Caco-2 (cell line): ENCODE results near the gene NOXA1. TPM values are rescaled to one million over a fixed set of nuclear protein-coding genes. Genes with fewer than 3 reads are reported as not detected.

Source experiments
- BruUV-seq: library from RNA; stranded (reverse); fragments of 400-500 nt; replicated peaks from 2 replicates; lab custom pipeline; 2021; lab: Mats Ljungman, UMichigan
- CTCF ChIA-PET: fragments of 300-600 bp; sonication (Branson Sonifier 250); formaldehyde crosslinking; loops from one replicate; lab custom pipeline; 2022; ENCODE audit warnings: antibody characterized with exemption; lab: Charles Lee
- POLR2A ChIA-PET: fragments of 300-600 bp; sonication (Branson Sonifier 250); formaldehyde crosslinking; loops from one replicate; lab custom pipeline; 2022; ENCODE audit warnings: antibody characterized with exemption; lab: Charles Lee
- DNase-seq, 2 experiments: peaks; one replicate each; pipeline versions ENCODE4 v3.0.0 to v3.0.0-alpha.2; 2020 to 2022
- H3K27me3 ChIP-seq: replicated peaks from 2 replicates; pipeline ENCODE4 v1.6.0; 2011; ENCODE audit warnings: low read length; ENCODE audit not compliant: control insufficient read depth, insufficient read depth
- H3K36me3 ChIP-seq: 2 replicates; pipeline ENCODE4 v1.5.1; 2011; ENCODE audit warnings: low read length; ENCODE audit not compliant: control insufficient read depth, insufficient read depth
- H3K4me1 ChIP-seq: fragments of 250-450 bp; sonication (Bioruptor Pico); 2 replicates; pipeline ENCODE4 v1.5.1; 2020; ENCODE audit warnings: mild to moderate bottlenecking
- H3K4me3 ChIP-seq: 2 replicates; pipeline ENCODE4 v1.5.1; 2011; ENCODE audit warnings: low read depth, mild to moderate bottlenecking, control low read depth, low read length
- H3K9me3 ChIP-seq: fragments of 250-450 bp; sonication (Bioruptor Pico); 2 replicates; pipeline ENCODE4 v1.5.1; 2020; ENCODE audit warnings: mild to moderate bottlenecking, moderate library complexity
- H3K27ac Mint-ChIP-seq: one replicate; pipeline ENCODE4 v1.8.0; 2022; ENCODE audit warnings: mixed read lengths; ENCODE audit not compliant: unreplicated experiment
- H3K27me3 Mint-ChIP-seq: one replicate; pipeline ENCODE4 v1.8.0; 2022; ENCODE audit warnings: mixed read lengths; ENCODE audit not compliant: insufficient read depth, unreplicated experiment
- H3K36me3 Mint-ChIP-seq: one replicate; pipeline ENCODE4 v1.8.0; 2022; ENCODE audit warnings: mild to moderate bottlenecking, mixed read lengths; ENCODE audit not compliant: insufficient read depth, unreplicated experiment
- H3K4me1 Mint-ChIP-seq: one replicate; pipeline ENCODE4 v1.8.0; 2022; ENCODE audit warnings: low read depth, mixed read lengths; ENCODE audit not compliant: unreplicated experiment
- H3K4me3 Mint-ChIP-seq: one replicate; pipeline ENCODE4 v1.8.0; 2022; ENCODE audit warnings: mild to moderate bottlenecking, moderate library complexity, mixed read lengths; ENCODE audit not compliant: unreplicated experiment
- H3K9me3 Mint-ChIP-seq: one replicate; pipeline ENCODE4 v1.8.0; 2022; ENCODE audit warnings: mixed read lengths; ENCODE audit not compliant: unreplicated experiment
- intact Hi-C: fragments of 100-400 bp; cut with micrococcal nuclease; formaldehyde crosslinking; loops from one replicate; pipeline ENCODE4 v1.10.0; 2022; ENCODE audit not compliant: unreplicated experiment
- total RNA-seq: library from RNA; stranded (reverse); gene quantifications from 2 replicates; pipeline ENCODE4 v1.2.3, GENCODE V29; 2022
- TF ChIP-seq, protein P1 (sequence below), 2 experiments: fragments of 200-600 bp in 1 of 2; IDR thresholded peaks; 1 replicate in 1 of 2; 2 replicates in 1 of 2; pipeline versions ENCODE4 v1.5.1 to v1.8.0; 2011 to 2022; ENCODE audit warnings: antibody characterized with exemption in 1 of 2, control low read depth in 1 of 2, inconsistent platforms in 1 of 2, low read depth in 1 of 2, low read length in 1 of 2, mild to moderate bottlenecking in 1 of 2, moderate library complexity in 1 of 2; ENCODE audit not compliant: insufficient read depth in 1 of 2, severe bottlenecking in 1 of 2, unreplicated experiment in 1 of 2

Gene NOXA1
- total RNA-seq, 1 experiment from 2014 or later, result 8.6 TPM

GRCh38 chr9:137404961-137405567 is 18.1 kb upstream of the NOXA1 start:
- no peak for DNase-seq
- no peak overlapping the region for H3K4me3 Mint-ChIP-seq
- Histone ChIP-seq H3K27me3 (no peaks in the 10 kb centered on the region), H3K4me1 (no peaks in the 10 kb centered on the region), H3K9me3 (peaks cover 8% of the 10 kb centered on the region; the same call in 1 of the 2 replicates), H3K4me3 (no peak overlapping the region), H3K36me3 (no peaks in the 10 kb centered on the region)
- ChIA-PET POLR2A (interaction anchor here (0.6 kb wide), 1 partner anchor 921 kb away, joined by 3 read pairs; no protein-coding TSS in a partner anchor), CTCF (no interaction called here)
- TF ChIP-seq, protein P1, sequence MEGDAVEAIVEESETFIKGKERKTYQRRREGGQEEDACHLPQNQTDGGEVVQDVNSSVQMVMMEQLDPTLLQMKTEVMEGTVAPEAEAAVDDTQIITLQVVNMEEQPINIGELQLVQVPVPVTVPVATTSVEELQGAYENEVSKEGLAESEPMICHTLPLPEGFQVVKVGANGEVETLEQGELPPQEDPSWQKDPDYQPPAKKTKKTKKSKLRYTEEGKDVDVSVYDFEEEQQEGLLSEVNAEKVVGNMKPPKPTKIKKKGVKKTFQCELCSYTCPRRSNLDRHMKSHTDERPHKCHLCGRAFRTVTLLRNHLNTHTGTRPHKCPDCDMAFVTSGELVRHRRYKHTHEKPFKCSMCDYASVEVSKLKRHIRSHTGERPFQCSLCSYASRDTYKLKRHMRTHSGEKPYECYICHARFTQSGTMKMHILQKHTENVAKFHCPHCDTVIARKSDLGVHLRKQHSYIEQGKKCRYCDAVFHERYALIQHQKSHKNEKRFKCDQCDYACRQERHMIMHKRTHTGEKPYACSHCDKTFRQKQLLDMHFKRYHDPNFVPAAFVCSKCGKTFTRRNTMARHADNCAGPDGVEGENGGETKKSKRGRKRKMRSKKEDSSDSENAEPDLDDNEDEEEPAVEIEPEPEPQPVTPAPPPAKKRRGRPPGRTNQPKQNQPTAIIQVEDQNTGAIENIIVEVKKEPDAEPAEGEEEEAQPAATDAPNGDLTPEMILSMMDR (IDR thresholded peaks at IDR 0.05; ENCODE audit: insufficient read depth in 1 of 2, low read depth in 1 of 2, low read length in 1 of 2, severe bottlenecking in 1 of 2, unreplicated experiment in 1 of 2), result no peak
- no peaks in the 10 kb centered on the region for H3K9me3 Mint-ChIP-seq
- H3K27ac Mint-ChIP-seq, result no peak overlapping the region
- intact Hi-C loops, result no loop called here
- BruUV-seq, result no TSS peak
- H3K4me1 Mint-ChIP-seq, result no peaks in the 10 kb centered on the region
- no peaks in the 10 kb centered on the region for H3K27me3 Mint-ChIP-seq
- H3K36me3 Mint-ChIP-seq, result peaks cover 12% of the 10 kb centered on the region

- Mint-ChIP-seq H3K27ac (no peak overlapping the region), H3K27me3 (no peaks in the 10 kb centered on the region), H3K36me3 (peaks cover 12% of the 10 kb centered on the region), H3K4me1 (no peaks in the 10 kb centered on the region), H3K4me3 (peak overlapping the region; percentile 22), H3K9me3 (no peaks in the 10 kb centered on the region)
- Histone ChIP-seq H3K4me1 (no peaks in the 10 kb centered on the region), H3K9me3 (peaks cover 8% of the 10 kb centered on the region; the same call in 1 of the 2 replicates), H3K36me3 (no peaks in the 10 kb centered on the region), H3K27me3 (no peaks in the 10 kb centered on the region), H3K4me3 (no peak overlapping the region)
- BruUV-seq, result no TSS peak
- ChIA-PET POLR2A (interaction anchor here (0.6 kb wide), 1 partner anchor 922 kb away, joined by 3 read pairs; no protein-coding TSS in a partner anchor), CTCF (no interaction called here)
- no peak for DNase-seq
- TF ChIP-seq, protein P1 (IDR thresholded peaks at IDR 0.05; ENCODE audit: insufficient read depth in 1 of 2, low read depth in 1 of 2, low read length in 1 of 2, severe bottlenecking in 1 of 2, unreplicated experiment in 1 of 2), result no peak
- intact Hi-C loops, result no loop called here
Observed at GRCh38 chr9:137405677-137406081, 17.5 kb upstream of the NOXA1 start.

DNA sequence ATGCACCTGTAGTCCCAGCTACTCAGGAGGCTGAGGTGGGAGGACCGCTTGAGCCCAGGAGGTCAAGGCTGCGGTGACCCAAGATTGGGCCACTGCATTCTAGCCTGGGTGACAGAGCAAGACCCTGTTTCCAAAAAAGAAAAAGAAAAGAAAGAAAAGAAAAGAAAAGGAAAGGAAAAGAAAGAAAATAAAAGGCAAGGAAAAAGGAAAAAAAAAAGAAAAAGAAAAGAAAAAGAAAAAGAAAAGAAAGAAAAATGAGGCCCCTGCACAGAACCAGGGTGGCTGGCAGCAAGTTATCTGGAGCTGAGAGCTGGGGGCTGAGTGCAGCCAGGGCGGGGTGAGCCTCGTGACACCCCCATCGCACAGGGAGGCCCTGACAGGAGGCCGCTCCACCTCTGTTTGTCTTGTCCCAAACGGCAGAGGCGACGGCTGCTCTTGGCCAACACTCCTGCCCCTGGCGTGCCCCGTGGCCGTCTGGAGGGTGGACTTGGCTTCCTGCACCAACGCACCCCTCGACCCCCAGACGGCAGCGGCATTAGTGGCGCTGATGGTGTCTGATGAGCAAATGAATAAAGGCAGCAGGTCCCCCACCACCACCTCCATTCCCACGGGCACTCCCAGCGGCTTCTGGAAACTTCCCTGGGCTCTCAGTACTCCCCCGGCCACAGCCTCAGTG is 17.0 kb upstream of the NOXA1 start:
- H3K4me3 Mint-ChIP-seq, result peak overlapping the region; percentile 22
- TF ChIP-seq, protein P1 (IDR thresholded peaks at IDR 0.05; ENCODE audit: insufficient read depth in 1 of 2, low read depth in 1 of 2, low read length in 1 of 2, severe bottlenecking in 1 of 2, unreplicated experiment in 1 of 2), result no peak
- H3K4me1 ChIP-seq, result no peaks in the 10 kb centered on the region
- no peaks in the 10 kb centered on the region for H3K36me3 ChIP-seq
- peaks cover 12% of the 10 kb centered on the region for H3K36me3 Mint-ChIP-seq
- no peaks in the 10 kb centered on the region for H3K4me1 Mint-ChIP-seq
- no peak overlapping the region for H3K27ac Mint-ChIP-seq
- no TSS peak for BruUV-seq
- H3K27me3 ChIP-seq, result no peaks in the 10 kb centered on the region
- peaks cover 8% of the 10 kb centered on the region; the same call in 1 of the 2 replicates for H3K9me3 ChIP-seq
- DNase-seq, result no peak
- intact Hi-C loops, result no loop called here
- ChIA-PET POLR2A (no interaction called here), CTCF (no interaction called here)
- H3K4me3 ChIP-seq, result no peak overlapping the region
- H3K27me3 Mint-ChIP-seq, result no peaks in the 10 kb centered on the region
- no peaks in the 10 kb centered on the region for H3K9me3 Mint-ChIP-seq
